ENCODE results near the gene ANKHD1. TPM values are rescaled to one million over a fixed set of nuclear protein-coding genes. Genes with fewer than 3 reads are reported as not detected.
A peak's percentile ranks its signal among the peaks of the same experiment; 100 is the strongest.

Gene ANKHD1
- total RNA-seq, 1 experiment from 2014 or later: 130 TPM

- Histone ChIP-seq H3K36me3 (ENCODE audit: control insufficient read depth, insufficient read depth, low read length) (no peaks in the 10 kb centered on the region; the same call in 1 of the 2 replicates), H3K9me3 (no peaks in the 10 kb centered on the region), H3K4me1 (peaks cover 7% of the 10 kb centered on the region; the same call in 1 of the 2 replicates), H3K4me3 (ENCODE audit: low read depth, low read length) (peak overlapping the region; percentile 68), H3K27me3 (replicated peaks; ENCODE audit: control insufficient read depth, insufficient read depth, low read length) (no peaks in the 10 kb centered on the region)
- no peak for TF ChIP-seq CTCF (IDR thresholded peaks at IDR 0.05; ENCODE audit: insufficient read depth in 1 of 2, low read depth in 1 of 2, low read length in 1 of 2, severe bottlenecking in 1 of 2, unreplicated experiment in 1 of 2)
- H3K4me3 Mint-ChIP-seq (ENCODE audit: unreplicated experiment): peak overlapping the region; percentile 84
- intact Hi-C loops (cut with micrococcal nuclease; ENCODE audit: unreplicated experiment): loop anchor here (5.0 kb wide), 1 partner anchor 149 kb away; no protein-coding TSS in a partner anchor
- ChIA-PET CTCF (interaction anchor here (0.6 to 1.0 kb wide), 5 partner anchors 9 to 123 kb away, joined by 3 read pairs; partner anchors contain the start of gene EIF4EBP3), POLR2A (interaction anchor here (0.5 to 1.1 kb wide), 11 partner anchors 13 to 161 kb away, joined by 3 to 15 read pairs (median 5); partner anchors contain the start of genes EIF4EBP3 and TMCO6)
- H3K27me3 Mint-ChIP-seq (ENCODE audit: insufficient read depth, unreplicated experiment): no peaks in the 10 kb centered on the region
- peaks cover 47% of the 10 kb centered on the region for H3K36me3 Mint-ChIP-seq (ENCODE audit: insufficient read depth, unreplicated experiment)
- H3K9me3 Mint-ChIP-seq (ENCODE audit: unreplicated experiment): no peaks in the 10 kb centered on the region
- BruUV-seq (replicated peaks): TSS peak; percentile 65
- H3K27ac Mint-ChIP-seq (ENCODE audit: unreplicated experiment): peak overlapping the region; percentile 93
- peaks cover 6% of the 10 kb centered on the region for H3K4me1 Mint-ChIP-seq (ENCODE audit: low read depth, unreplicated experiment)
- no peak for DNase-seq
Measured at GRCh38 chr5:140563596-140563995, 162.0 kb downstream of the ANKHD1 start.

- H3K4me1 ChIP-seq: peaks cover 7% of the 10 kb centered on the region; the same call in 1 of the 2 replicates
- ChIA-PET CTCF (interaction anchor here (0.6 to 1.0 kb wide), 5 partner anchors 8 to 122 kb away, joined by 3 read pairs; partner anchors contain the start of gene EIF4EBP3), POLR2A (interaction anchor here (0.5 to 1.1 kb wide), 11 partner anchors 12 to 162 kb away, joined by 3 to 15 read pairs (median 5); partner anchors contain the start of genes EIF4EBP3 and TMCO6)
- H3K36me3 Mint-ChIP-seq (ENCODE audit: insufficient read depth, unreplicated experiment): peaks cover 49% of the 10 kb centered on the region
- DNase-seq: peak; percentile 96 to 98
- peaks cover 6% of the 10 kb centered on the region for H3K4me1 Mint-ChIP-seq (ENCODE audit: low read depth, unreplicated experiment)
- BruUV-seq (replicated peaks): no TSS peak
- no peaks in the 10 kb centered on the region for H3K27me3 ChIP-seq (replicated peaks; ENCODE audit: control insufficient read depth, insufficient read depth, low read length)
- intact Hi-C loops (cut with micrococcal nuclease; ENCODE audit: unreplicated experiment): loop anchor here (1.0 to 5.0 kb wide), 5 partner anchors 17 to 148 kb away; partner anchors contain the start of genes EIF4EBP3, IK, NDUFA2 and TMCO6
- no peaks in the 10 kb centered on the region for H3K27me3 Mint-ChIP-seq (ENCODE audit: insufficient read depth, unreplicated experiment)
- no peaks in the 10 kb centered on the region for H3K9me3 ChIP-seq
- peak within 1 kb of the TSS; percentile 68 for H3K4me3 ChIP-seq (ENCODE audit: low read depth, low read length)
- TF ChIP-seq CTCF (IDR thresholded peaks at IDR 0.05; ENCODE audit: insufficient read depth in 1 of 2, low read depth in 1 of 2, low read length in 1 of 2, severe bottlenecking in 1 of 2, unreplicated experiment in 1 of 2): no peak
- H3K36me3 ChIP-seq (ENCODE audit: control insufficient read depth, insufficient read depth, low read length): no peaks in the 10 kb centered on the region; the same call in 1 of the 2 replicates
- H3K4me3 Mint-ChIP-seq (ENCODE audit: unreplicated experiment): peak within 1 kb of the TSS; percentile 84
- peak within 1 kb of the TSS; percentile 93 for H3K27ac Mint-ChIP-seq (ENCODE audit: unreplicated experiment)
- H3K9me3 Mint-ChIP-seq (ENCODE audit: unreplicated experiment): no peaks in the 10 kb centered on the region
Measured at GRCh38 chr5:140564196-140565023, 162.8 kb downstream of the ANKHD1 start, which contains the start of the genes APBB3 and SLC35A4. Gene APBB3 (minus strand): TSS chr5:140564598. CDS start chr5:140564245, 353 bp downstream. Gene SLC35A4 (plus strand): TSS chr5:140564828. CDS start chr5:140567170, 2,342 bp downstream.
